OCI-LY7 (cell line): ENCODE results near the gene CLINT1.

Experiments used
- EZH2phosphoT487 ChIP-seq: fragments of 200-600 bp; sonication (generic); IDR thresholded peaks from 2 replicates; pipeline ENCODE4 v1.6.1; 2018; ENCODE audit warnings: low read depth, borderline replicate concordance, mild to moderate bottlenecking, mixed run types, antibody characterized with exemption, low read length, moderate library complexity, mixed read lengths
- TF ChIP-seq, protein P1 (sequence below): fragments of 200-600 bp; sonication (generic); conservative IDR thresholded peaks from 2 replicates; pipeline ENCODE4 v1.5.1; 2014; ENCODE audit warnings: mild to moderate bottlenecking, antibody characterized with exemption, low read length, moderate library complexity, mixed read lengths

DNA sequence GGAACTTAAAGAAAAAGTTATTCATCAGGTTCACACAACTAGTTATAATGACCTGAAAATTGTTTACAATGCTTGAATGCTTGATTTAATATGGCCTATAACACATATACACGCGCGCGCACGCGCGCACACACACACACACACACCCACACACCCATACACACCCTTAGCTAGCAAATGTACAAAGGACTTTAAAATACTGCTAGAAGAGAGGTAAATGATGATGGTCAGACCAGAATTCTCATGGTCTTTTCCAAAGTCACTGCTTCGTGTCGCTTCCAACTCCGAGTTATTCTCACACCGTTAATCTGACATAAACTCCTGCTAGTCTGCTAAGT, 109.5 kb downstream of the CLINT1 start:
- TF ChIP-seq, protein P1, sequence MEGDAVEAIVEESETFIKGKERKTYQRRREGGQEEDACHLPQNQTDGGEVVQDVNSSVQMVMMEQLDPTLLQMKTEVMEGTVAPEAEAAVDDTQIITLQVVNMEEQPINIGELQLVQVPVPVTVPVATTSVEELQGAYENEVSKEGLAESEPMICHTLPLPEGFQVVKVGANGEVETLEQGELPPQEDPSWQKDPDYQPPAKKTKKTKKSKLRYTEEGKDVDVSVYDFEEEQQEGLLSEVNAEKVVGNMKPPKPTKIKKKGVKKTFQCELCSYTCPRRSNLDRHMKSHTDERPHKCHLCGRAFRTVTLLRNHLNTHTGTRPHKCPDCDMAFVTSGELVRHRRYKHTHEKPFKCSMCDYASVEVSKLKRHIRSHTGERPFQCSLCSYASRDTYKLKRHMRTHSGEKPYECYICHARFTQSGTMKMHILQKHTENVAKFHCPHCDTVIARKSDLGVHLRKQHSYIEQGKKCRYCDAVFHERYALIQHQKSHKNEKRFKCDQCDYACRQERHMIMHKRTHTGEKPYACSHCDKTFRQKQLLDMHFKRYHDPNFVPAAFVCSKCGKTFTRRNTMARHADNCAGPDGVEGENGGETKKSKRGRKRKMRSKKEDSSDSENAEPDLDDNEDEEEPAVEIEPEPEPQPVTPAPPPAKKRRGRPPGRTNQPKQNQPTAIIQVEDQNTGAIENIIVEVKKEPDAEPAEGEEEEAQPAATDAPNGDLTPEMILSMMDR: no peak
- no peak for TF ChIP-seq EZH2phosphoT487
